GM23248 (cell line): ENCODE measurements around the gene NUP50.

Experiments
- EZH2 ChIP-seq: fragments of 200-600 bp; sonication (generic); IDR thresholded peaks from 2 replicates; pipeline ENCODE4 v1.6.1; 2018; ENCODE audit warnings: antibody characterized with exemption, mild to moderate bottlenecking; ENCODE audit not compliant: insufficient read depth, poor library complexity, severe bottlenecking
- EZH2phosphoT487 ChIP-seq: fragments of 200-600 bp; sonication (generic); IDR thresholded peaks from 2 replicates; pipeline ENCODE4 v1.6.1; 2018; ENCODE audit warnings: antibody characterized with exemption, moderate library complexity, mild to moderate bottlenecking, low read depth; ENCODE audit not compliant: insufficient read depth

DNA sequence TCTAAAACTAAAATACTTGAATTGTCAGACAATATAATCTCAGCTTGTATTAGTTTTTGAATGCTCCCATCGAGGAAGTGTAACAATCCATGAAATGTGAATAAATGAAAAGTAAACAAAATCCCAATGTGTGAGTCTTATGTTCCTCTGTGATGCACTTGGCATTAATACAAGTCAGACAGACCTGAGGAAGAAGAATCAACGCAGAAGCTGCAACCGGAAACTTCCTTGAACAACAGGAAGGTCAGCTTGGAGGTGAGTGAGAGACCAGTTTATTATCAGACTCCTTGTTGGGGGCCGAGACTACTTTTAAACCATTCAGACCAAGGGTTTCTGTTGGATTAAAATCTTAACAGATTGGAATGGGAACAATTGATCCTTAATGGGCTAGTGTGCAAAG lies 24.2 kb downstream of the NUP50 start:
- TF ChIP-seq EZH2phosphoT487 = no peak
- no peak for TF ChIP-seq EZH2
